Stimulated activated CD4-positive, alpha-beta T cell treated with anti-CD3 and anti-CD28 coated beads, Interleukin-15, amount 100 ng/mL, for 24 hours (primary cell): Measurements from ENCODE around the gene ATRX.

Source experiments
- DNase-seq: peaks from one replicate; pipeline ENCODE4 v3.0.0-alpha.2; 2020

ATRX gene

GRCh38 chrX:77484045-77484444 lies 302.0 kb downstream of the ATRX start:
- no peak for DNase-seq

- DNase-seq: no peak
Observed at GRCh38 chrX:77455437-77455836, 330.6 kb downstream of the ATRX start.
